ENCODE data around the gene PCED1A.

PCED1A gene

GRCh38 chr20:2873010-2873746 is 32.7 kb upstream of the PCED1A start, which contains the start of gene PTPRA:
Gene PTPRA (plus strand): TSS chr20:2873481. CDS start chr20:2964278, 90,797 bp downstream.
- Histone ChIP-seq H3K4me3 (ENCODE audit: low read depth, low read length) (peak within 1 kb of the TSS; percentile 89), H3K4me1 (ENCODE audit: control insufficient read depth in 1 of 2, insufficient read depth in 2 of 2, low read length in 2 of 2) (peaks cover 10 to 16% of the 10 kb centered on the region in 2 experiments), H3K18ac (ENCODE audit: low read length) (peak within 1 kb of the TSS; percentile 86), H2BK120ac (ENCODE audit: insufficient read depth, low read length, poor library complexity) (peak within 1 kb of the TSS; percentile 46), H3K79me1 (ENCODE audit: low read length) (peaks cover 7% of the 10 kb centered on the region), H4K8ac (ENCODE audit: low read depth, low read length) (peak within 1 kb of the TSS; percentile 91), H4K91ac (ENCODE audit: low read depth, low read length) (peak within 1 kb of the TSS; percentile 83), H3K4ac (ENCODE audit: low read depth, low read length) (peak within 1 kb of the TSS; percentile 88), H2BK12ac (ENCODE audit: low read length) (peak within 1 kb of the TSS; percentile 7), H2BK5ac (ENCODE audit: low read depth, low read length, poor library complexity) (peak within 1 kb of the TSS; percentile 74), H3K27me3 (ENCODE audit: insufficient read depth, low read length) (peaks cover 12% of the 10 kb centered on the region), H2AFZ (ENCODE audit: insufficient read depth, low read length, poor library complexity) (peak within 1 kb of the TSS; percentile 78), H2AK5ac (ENCODE audit: low read length) (no peak within 1 kb of the TSS), H3K9ac (ENCODE audit: low read length) (peak within 1 kb of the TSS; percentile 94), H3K79me2 (ENCODE audit: control insufficient read depth, insufficient read depth, low read length, poor library complexity) (peaks cover 3% of the 10 kb centered on the region), H3K9me3 (ENCODE audit: insufficient read depth, low read depth, low read length) (peaks cover 3% of the 10 kb centered on the region), H3K23ac (ENCODE audit: low read length) (no peak within 1 kb of the TSS), H3K36me3 (ENCODE audit: control insufficient read depth in 1 of 2, insufficient read depth in 2 of 2, low read length in 2 of 2) (no peaks in the 10 kb centered on the region), H3K27ac (ENCODE audit: low read depth, low read length) (peak within 1 kb of the TSS; percentile 86), H3K4me2 (ENCODE audit: low read length) (peak within 1 kb of the TSS; percentile 90), H3K14ac (ENCODE audit: low read length) (peak within 1 kb of the TSS; percentile 71), H4K12ac (ENCODE audit: low read depth, low read length) (peak within 1 kb of the TSS; percentile 89)
- no CpG with 5 or more reads among the region's 83 CpGs for WGBS (ENCODE audit: extremely low coverage, insufficient coverage, insufficient read length)
- DNase-seq, result peak; percentile 86 to 93

GRCh38 chr20:2872459-2873009 is 32.1 kb upstream of the PCED1A start:
- no peak overlapping the region for H3K27ac ChIP-seq (ENCODE audit: low read depth, low read length)
- H2BK5ac ChIP-seq (ENCODE audit: low read depth, low read length, poor library complexity), result no peak overlapping the region
- no peak overlapping the region for H2BK120ac ChIP-seq (ENCODE audit: insufficient read depth, low read length, poor library complexity)
- no peak overlapping the region for H3K23ac ChIP-seq (ENCODE audit: low read length)
- peak overlapping the region; percentile 30 for H3K9ac ChIP-seq (ENCODE audit: low read length)
- peak overlapping the region; percentile 89 for H3K4me3 ChIP-seq (ENCODE audit: low read depth, low read length)
- H4K91ac ChIP-seq (ENCODE audit: low read depth, low read length), result no peak overlapping the region
- peak overlapping the region; percentile 74 for H2AFZ ChIP-seq (ENCODE audit: insufficient read depth, low read length, poor library complexity)
- H3K27me3 ChIP-seq (ENCODE audit: insufficient read depth, low read length), result peaks cover 12% of the 10 kb centered on the region
- H2AK5ac ChIP-seq (ENCODE audit: low read length), result no peak overlapping the region
- peak overlapping the region; percentile 85 for H4K8ac ChIP-seq (ENCODE audit: low read depth, low read length)
- no peak overlapping the region for H2BK12ac ChIP-seq (ENCODE audit: low read length)
- peaks cover 7% of the 10 kb centered on the region for H3K79me1 ChIP-seq (ENCODE audit: low read length)
- H3K4me2 ChIP-seq (ENCODE audit: low read length), result peak overlapping the region; percentile 90
- H3K18ac ChIP-seq (ENCODE audit: low read length), result no peak overlapping the region
- no CpG with 5 or more reads among the region's 49 CpGs for WGBS (ENCODE audit: extremely low coverage, insufficient coverage, insufficient read length)
- DNase-seq, result peak in 1 of 2 donors; percentile 28
- no peaks in the 10 kb centered on the region for H3K36me3 ChIP-seq (ENCODE audit: control insufficient read depth in 1 of 2, insufficient read depth in 2 of 2, low read length in 2 of 2)
- peaks cover 3% of the 10 kb centered on the region for H3K9me3 ChIP-seq (ENCODE audit: insufficient read depth, low read depth, low read length)
- peaks cover 10 to 16% of the 10 kb centered on the region in 2 experiments for H3K4me1 ChIP-seq (ENCODE audit: control insufficient read depth in 1 of 2, insufficient read depth in 2 of 2, low read length in 2 of 2)
- no peak overlapping the region for H3K4ac ChIP-seq (ENCODE audit: low read depth, low read length)
- no peak overlapping the region for H3K14ac ChIP-seq (ENCODE audit: low read length)
- H4K12ac ChIP-seq (ENCODE audit: low read depth, low read length), result peak overlapping the region; percentile 58
- H3K79me2 ChIP-seq (ENCODE audit: control insufficient read depth, insufficient read depth, low read length, poor library complexity), result peaks cover 3% of the 10 kb centered on the region

- H3K4me3 ChIP-seq (ENCODE audit: low read depth, low read length), result peak overlapping the region; percentile 89
- no peaks in the 10 kb centered on the region for H3K36me3 ChIP-seq (ENCODE audit: control insufficient read depth in 1 of 2, insufficient read depth in 2 of 2, low read length in 2 of 2)
- no peak overlapping the region for H3K14ac ChIP-seq (ENCODE audit: low read length)
- WGBS (ENCODE audit: extremely low coverage, insufficient coverage, insufficient read length), result no CpG with 5 or more reads among the region's 34 CpGs
- no peak overlapping the region for H4K12ac ChIP-seq (ENCODE audit: low read depth, low read length)
- no peak for DNase-seq
- peak overlapping the region; percentile 13 for H3K23ac ChIP-seq (ENCODE audit: low read length)
- H3K4me2 ChIP-seq (ENCODE audit: low read length), result peak overlapping the region; percentile 90
- H2BK5ac ChIP-seq (ENCODE audit: low read depth, low read length, poor library complexity), result no peak overlapping the region
- H3K79me1 ChIP-seq (ENCODE audit: low read length), result peaks cover 7% of the 10 kb centered on the region
- H4K8ac ChIP-seq (ENCODE audit: low read depth, low read length), result no peak overlapping the region
- no peak overlapping the region for H2AK5ac ChIP-seq (ENCODE audit: low read length)
- H3K18ac ChIP-seq (ENCODE audit: low read length), result no peak overlapping the region
- H3K9me3 ChIP-seq (ENCODE audit: insufficient read depth, low read depth, low read length), result peaks cover 3% of the 10 kb centered on the region
- no peak overlapping the region for H3K4ac ChIP-seq (ENCODE audit: low read depth, low read length)
- peaks cover 3% of the 10 kb centered on the region for H3K79me2 ChIP-seq (ENCODE audit: control insufficient read depth, insufficient read depth, low read length, poor library complexity)
- H2BK120ac ChIP-seq (ENCODE audit: insufficient read depth, low read length, poor library complexity), result no peak overlapping the region
- no peak overlapping the region for H3K9ac ChIP-seq (ENCODE audit: low read length)
- H3K27ac ChIP-seq (ENCODE audit: low read depth, low read length), result no peak overlapping the region
- H3K27me3 ChIP-seq (ENCODE audit: insufficient read depth, low read length), result peaks cover 12% of the 10 kb centered on the region
- no peak overlapping the region for H2AFZ ChIP-seq (ENCODE audit: insufficient read depth, low read length, poor library complexity)
- H4K91ac ChIP-seq (ENCODE audit: low read depth, low read length), result no peak overlapping the region
- H2BK12ac ChIP-seq (ENCODE audit: low read length), result no peak overlapping the region
- H3K4me1 ChIP-seq (ENCODE audit: control insufficient read depth in 1 of 2, insufficient read depth in 2 of 2, low read length in 2 of 2), result peaks cover 10 to 16% of the 10 kb centered on the region in 2 experiments
Measured at GRCh38 chr20:2871661-2872458, 31.4 kb upstream of the PCED1A start.

- Histone ChIP-seq H3K4me1 (ENCODE audit: control insufficient read depth in 1 of 2, insufficient read depth in 2 of 2, low read length in 2 of 2) (peaks cover 10 to 16% of the 10 kb centered on the region in 2 experiments), H4K91ac (ENCODE audit: low read depth, low read length) (no peak overlapping the region), H3K4me3 (ENCODE audit: low read depth, low read length) (no peak overlapping the region), H3K4ac (ENCODE audit: low read depth, low read length) (no peak overlapping the region), H4K12ac (ENCODE audit: low read depth, low read length) (no peak overlapping the region), H3K27ac (ENCODE audit: low read depth, low read length) (no peak overlapping the region), H3K36me3 (ENCODE audit: control insufficient read depth in 1 of 2, insufficient read depth in 2 of 2, low read length in 2 of 2) (peaks cover 4 to 6% of the 10 kb centered on the region in 2 experiments), H3K27me3 (ENCODE audit: insufficient read depth, low read length) (peaks cover 12% of the 10 kb centered on the region), H3K79me1 (ENCODE audit: low read length) (peaks cover 7% of the 10 kb centered on the region), H2BK12ac (ENCODE audit: low read length) (no peak overlapping the region), H3K4me2 (ENCODE audit: low read length) (no peak overlapping the region), H3K23ac (ENCODE audit: low read length) (no peak overlapping the region), H3K9ac (ENCODE audit: low read length) (no peak overlapping the region), H3K14ac (ENCODE audit: low read length) (no peak overlapping the region), H2AK5ac (ENCODE audit: low read length) (no peak overlapping the region), H2BK120ac (ENCODE audit: insufficient read depth, low read length, poor library complexity) (no peak overlapping the region), H2BK5ac (ENCODE audit: low read depth, low read length, poor library complexity) (no peak overlapping the region), H3K18ac (ENCODE audit: low read length) (no peak overlapping the region), H3K9me3 (ENCODE audit: insufficient read depth, low read depth, low read length) (peaks cover 3% of the 10 kb centered on the region), H4K8ac (ENCODE audit: low read depth, low read length) (no peak overlapping the region), H2AFZ (ENCODE audit: insufficient read depth, low read length, poor library complexity) (no peak overlapping the region), H3K79me2 (ENCODE audit: control insufficient read depth, insufficient read depth, low read length, poor library complexity) (peaks cover 3% of the 10 kb centered on the region)
- WGBS (ENCODE audit: extremely low coverage, insufficient coverage, insufficient read length), result no CpG with 5 or more reads among the region's 2 CpGs
- peak in 1 of 2 donors; percentile 7 for DNase-seq
Measured at GRCh38 chr20:2871111-2871465, 30.6 kb upstream of the PCED1A start.

Data from trophoblast cell (in vitro differentiated cells and primary cell).